Thyroid gland (tissue), 4 donors: Measurements from ENCODE around the gene ARHGEF10L.

Experiments
- CTCF ChIP-seq, 6 experiments: fragments of 200-600 bp in 3 of 6; fragments of 450-650 bp in 3 of 6; sonication (generic) in 3 of 6; IDR thresholded peaks; one replicate each; pipeline ENCODE4 v1.5.1; 2016 to 2019; ENCODE audit warnings: antibody characterized with exemption in 6 of 6, mild to moderate bottlenecking in 2 of 6, inconsistent platforms in 1 of 6, moderate library complexity in 1 of 6
- POLR2A ChIP-seq, 2 donors: fragments of 450-650 bp; IDR thresholded peaks; one replicate each; pipeline ENCODE4 v1.6.1; 2017; ENCODE audit warnings: antibody characterized with exemption in 2 of 2, mild to moderate bottlenecking in 2 of 2, moderate library complexity in 1 of 2

- TF ChIP-seq CTCF (IDR thresholded peaks at IDR 0.05) (no peak), POLR2A (IDR thresholded peaks at IDR 0.05) (no peak)
Measured at GRCh38 chr1:17565461-17566252, 26.2 kb downstream of the ARHGEF10L start.
